ACC112 (cell line): ENCODE results near the gene ZMYND8.

Experiments
- H2AFZ ChIP-seq: fragments of 200-600 bp; sonication (generic); one replicate; pipeline ENCODE4 v1.6.0; 2017; ENCODE audit warnings: antibody characterized with exemption, low read length; ENCODE audit not compliant: unreplicated experiment
- H3K27ac ChIP-seq: fragments of 200-600 bp; sonication (generic); 2 replicates; pipeline ENCODE4 v1.5.1; 2014; ENCODE audit warnings: low read depth, mild to moderate bottlenecking, antibody characterized with exemption, low read length, moderate library complexity
- H3K27me3 ChIP-seq: fragments of 200-600 bp; sonication (generic); 2 replicates; pipeline ENCODE4 v1.6.1; 2014; ENCODE audit warnings: mild to moderate bottlenecking, antibody characterized with exemption, low read length, moderate library complexity, mixed read lengths; ENCODE audit not compliant: insufficient read depth
- H3K36me3 ChIP-seq: fragments of 200-600 bp; sonication (generic); 2 replicates; pipeline ENCODE4 v1.6.1; 2016; ENCODE audit warnings: mild to moderate bottlenecking, antibody characterized with exemption, low read length, moderate library complexity, mixed read lengths; ENCODE audit not compliant: insufficient read depth
- H3K4me1 ChIP-seq: fragments of 200-600 bp; sonication (generic); one replicate; pipeline ENCODE4 v1.6.1; 2016; ENCODE audit warnings: low read length, mixed read lengths; ENCODE audit not compliant: insufficient read depth, unreplicated experiment, control insufficient read depth
- H3K4me3 ChIP-seq: fragments of 200-600 bp; sonication (generic); 2 replicates; pipeline ENCODE4 v1.5.1; 2014; ENCODE audit warnings: mild to moderate bottlenecking, low read depth, low read length
- H3K79me2 ChIP-seq: fragments of 200-600 bp; sonication (generic); one replicate; pipeline ENCODE4 v1.6.0; 2016; ENCODE audit warnings: low read length; ENCODE audit not compliant: control insufficient read depth, unreplicated experiment, insufficient read depth

The ZMYND8 gene

DNA sequence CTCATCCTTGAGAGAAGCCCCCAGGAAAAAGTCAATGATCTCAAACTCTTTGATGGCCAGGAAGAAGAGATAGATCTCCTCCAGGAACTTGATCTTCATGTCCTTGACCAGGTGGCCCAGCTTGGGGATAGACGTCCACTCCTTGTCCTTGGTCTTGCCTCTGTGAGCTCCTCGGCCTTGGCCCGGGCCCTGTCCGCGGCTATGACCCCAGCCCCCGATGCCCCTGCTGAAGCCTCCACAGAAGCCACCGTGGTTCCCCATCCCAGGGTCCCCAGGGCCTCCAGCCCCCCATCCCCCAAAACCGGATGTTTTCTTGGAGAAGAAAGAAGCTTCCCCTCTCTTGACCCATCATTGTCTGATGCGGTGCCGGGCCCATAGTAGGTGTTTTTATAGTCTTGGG is 195.1 kb downstream of the ZMYND8 start:
- Histone ChIP-seq H3K27ac (no peak overlapping the region), H3K4me3 (no peak overlapping the region), H3K79me2 (no peaks in the 10 kb centered on the region), H3K4me1 (no peaks in the 10 kb centered on the region), H3K27me3 (no peaks in the 10 kb centered on the region), H3K36me3 (no peaks in the 10 kb centered on the region), H2AFZ (no peak overlapping the region)

DNA sequence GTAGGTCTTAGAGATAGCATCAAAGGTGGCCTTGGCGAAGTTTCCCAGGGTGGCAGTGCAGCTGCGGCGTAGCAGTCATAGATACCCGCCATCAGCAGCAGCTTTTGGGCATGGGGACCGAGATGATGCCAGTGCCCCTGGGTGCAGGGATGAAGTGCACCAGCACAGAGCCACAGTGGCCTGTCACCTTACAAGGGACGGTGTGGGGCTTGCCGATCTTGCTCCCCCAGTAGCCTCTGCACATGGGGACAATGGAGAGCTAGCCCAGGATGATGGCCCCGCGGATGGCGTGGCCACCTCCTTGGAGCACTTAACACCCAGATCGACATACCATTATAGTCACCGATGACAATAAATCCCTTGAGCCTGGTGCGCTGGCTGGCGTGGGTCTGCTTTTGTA is 195.5 kb downstream of the ZMYND8 start:
- Histone ChIP-seq H3K27me3 (no peaks in the 10 kb centered on the region), H3K27ac (no peak overlapping the region), H3K79me2 (no peaks in the 10 kb centered on the region)

DNA sequence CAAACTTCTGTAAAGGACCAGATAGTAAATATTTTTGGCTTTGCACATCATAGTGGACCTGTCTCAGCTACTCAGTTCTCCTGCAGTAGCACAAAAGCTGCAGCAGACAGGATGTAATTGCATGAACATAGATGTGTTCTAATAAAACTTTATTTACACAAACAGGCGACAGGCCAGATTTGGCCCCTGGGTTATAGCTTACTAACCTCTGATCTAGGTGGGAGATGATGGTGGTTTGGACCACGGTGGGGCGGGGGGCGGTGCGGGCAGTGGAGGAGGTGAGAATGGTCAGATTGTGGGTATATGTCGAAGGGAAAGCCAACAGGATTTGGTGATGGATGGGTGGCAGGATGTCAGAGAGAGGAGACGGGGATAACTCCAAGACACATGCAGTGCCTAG is 196.3 kb downstream of the ZMYND8 start:
- no peak overlapping the region for H2AFZ ChIP-seq
- H3K4me1 ChIP-seq = no peaks in the 10 kb centered on the region
- no peaks in the 10 kb centered on the region for H3K79me2 ChIP-seq
- H3K4me3 ChIP-seq = no peak overlapping the region
- H3K36me3 ChIP-seq = no peaks in the 10 kb centered on the region
- H3K27me3 ChIP-seq = no peaks in the 10 kb centered on the region
- H3K27ac ChIP-seq = no peak overlapping the region

More for the DNA sequence above, 195.5 kb downstream of the ZMYND8 start:
- H3K36me3 ChIP-seq = no peaks in the 10 kb centered on the region
- H3K4me1 ChIP-seq = no peaks in the 10 kb centered on the region
- H3K4me3 ChIP-seq = no peak overlapping the region
- no peak overlapping the region for H2AFZ ChIP-seq
